HEK293 (cell line): Measurements from ENCODE around the gene TCEA3.

Experiments
- EGR2 ChIP-seq: fragments of 450-650 bp; formaldehyde crosslinking; IDR thresholded peaks from 2 replicates; pipeline ENCODE4 v1.5.1; 2016; ENCODE audit warnings: low read depth, missing biosample characterization, missing genetic modification characterization
- HOXC10 ChIP-seq: sonication (generic); formaldehyde crosslinking; IDR thresholded peaks from 2 replicates; pipeline ENCODE4 v1.8.1; 2023; ENCODE audit warnings: mild to moderate bottlenecking, missing genetic modification reagents
- KLF10 ChIP-seq: fragments of 450-650 bp; IDR thresholded peaks from 2 replicates; pipeline ENCODE4 v1.5.1; 2018; ENCODE audit warnings: missing biosample characterization, mild to moderate bottlenecking, missing genetic modification characterization
- KLF17 ChIP-seq: fragments of 450-650 bp; formaldehyde crosslinking; IDR thresholded peaks from 2 replicates; pipeline ENCODE4 v1.5.1; 2016; ENCODE audit warnings: missing biosample characterization, missing genetic modification characterization
- KLF7 ChIP-seq: fragments of 450-650 bp; formaldehyde crosslinking; IDR thresholded peaks from 2 replicates; pipeline ENCODE4 v1.5.1; 2016; ENCODE audit warnings: missing biosample characterization, missing genetic modification characterization, borderline replicate concordance
- PATZ1 ChIP-seq: fragments of 450-650 bp; formaldehyde crosslinking; IDR thresholded peaks from 2 replicates; pipeline ENCODE4 v1.5.1; 2016; ENCODE audit warnings: missing biosample characterization, missing genetic modification characterization
- SCRT1 ChIP-seq: fragments of 450-650 bp; formaldehyde crosslinking; IDR thresholded peaks from 2 replicates; pipeline ENCODE4 v1.5.1; 2016; ENCODE audit warnings: missing biosample characterization, missing genetic modification characterization, borderline replicate concordance
- SP7 ChIP-seq: fragments of 450-650 bp; formaldehyde crosslinking; IDR thresholded peaks from 2 replicates; pipeline ENCODE4 v1.5.1; 2016; ENCODE audit warnings: missing biosample characterization, missing genetic modification characterization
- WT1 ChIP-seq: fragments of 450-650 bp; formaldehyde crosslinking; IDR thresholded peaks from 2 replicates; pipeline ENCODE4 v1.5.1; 2016; ENCODE audit warnings: missing biosample characterization, missing genetic modification characterization
- YY2 ChIP-seq: fragments of 450-650 bp; formaldehyde crosslinking; IDR thresholded peaks from 2 replicates; pipeline ENCODE4 v1.5.1; 2016; ENCODE audit warnings: missing biosample characterization, missing genetic modification characterization
- ZBTB10 ChIP-seq: fragments of 450-650 bp; formaldehyde crosslinking; IDR thresholded peaks from 2 replicates; pipeline ENCODE4 v1.5.1; 2016; ENCODE audit warnings: missing biosample characterization, missing genetic modification characterization
- ZBTB7A ChIP-seq: fragments of 450-650 bp; formaldehyde crosslinking; IDR thresholded peaks from 2 replicates; pipeline ENCODE4 v1.5.1; 2016; ENCODE audit warnings: low read depth, missing biosample characterization, missing genetic modification characterization
- ZBTB8A ChIP-seq: fragments of 450-650 bp; formaldehyde crosslinking; IDR thresholded peaks from 2 replicates; pipeline ENCODE4 v1.5.1; 2016; ENCODE audit warnings: missing biosample characterization, missing genetic modification characterization
- ZFP37 ChIP-seq: fragments of 450-650 bp; formaldehyde crosslinking; IDR thresholded peaks from 2 replicates; pipeline ENCODE4 v1.5.1; 2016; ENCODE audit warnings: missing biosample characterization, missing genetic modification characterization
- ZNF10 ChIP-seq: fragments of 450-650 bp; formaldehyde crosslinking; IDR thresholded peaks from 2 replicates; pipeline ENCODE4 v1.5.1; 2017; ENCODE audit warnings: missing biosample characterization, missing genetic modification characterization
- ZNF148 ChIP-seq: fragments of 450-650 bp; formaldehyde crosslinking; IDR thresholded peaks from 2 replicates; pipeline ENCODE4 v1.5.0; 2017; ENCODE audit warnings: missing biosample characterization, missing genetic modification characterization, borderline replicate concordance
- ZNF324 ChIP-seq: fragments of 450-650 bp; formaldehyde crosslinking; IDR thresholded peaks from 2 replicates; pipeline ENCODE4 v1.5.1; 2016; ENCODE audit warnings: missing biosample characterization, missing genetic modification characterization
- ZNF398 ChIP-seq: fragments of 450-650 bp; formaldehyde crosslinking; IDR thresholded peaks from 2 replicates; pipeline ENCODE4 v1.5.1; 2017; ENCODE audit warnings: missing biosample characterization, missing genetic modification characterization
- ZNF501 ChIP-seq: fragments of 450-650 bp; formaldehyde crosslinking; IDR thresholded peaks from 2 replicates; pipeline ENCODE4 v1.5.1; 2016; ENCODE audit warnings: missing biosample characterization, missing genetic modification characterization
- ZNF692 ChIP-seq: fragments of 450-650 bp; formaldehyde crosslinking; IDR thresholded peaks from 2 replicates; pipeline ENCODE4 v1.5.1; 2016; ENCODE audit warnings: missing biosample characterization, missing genetic modification characterization
- ZSCAN18 ChIP-seq: fragments of 450-650 bp; formaldehyde crosslinking; IDR thresholded peaks from 2 replicates; pipeline ENCODE4 v1.5.1; 2016; ENCODE audit warnings: missing biosample characterization, missing genetic modification characterization
- ZSCAN23 ChIP-seq: fragments of 450-650 bp; formaldehyde crosslinking; IDR thresholded peaks from 2 replicates; pipeline ENCODE4 v1.5.1; 2016; ENCODE audit warnings: missing biosample characterization, missing genetic modification characterization
- ZSCAN5A ChIP-seq: fragments of 450-650 bp; formaldehyde crosslinking; IDR thresholded peaks from 2 replicates; pipeline ENCODE4 v1.5.1; 2016; ENCODE audit warnings: missing biosample characterization, missing genetic modification characterization

The TCEA3 gene

GRCh38 chr1:23368562-23369334, 55.8 kb downstream of the TCEA3 start (continued):
- peak; percentile 96 for TF ChIP-seq PATZ1 (tag by site-specific recombination)
- peak; percentile 42 for TF ChIP-seq ZNF398 (tag by site-specific recombination)
- TF ChIP-seq ZNF148 (tag by site-specific recombination), result no peak
- TF ChIP-seq KLF17, result peak; percentile 61; the same call in 1 of the 2 replicates
- TF ChIP-seq KLF7 (tag by site-specific recombination), result peak; percentile 19; the same call in 1 of the 2 replicates
- peak; percentile 64; the same call in 1 of the 2 replicates for TF ChIP-seq ZNF692 (tag by site-specific recombination)
- TF ChIP-seq ZSCAN18 (tag by site-specific recombination), result no peak
- TF ChIP-seq ZBTB8A (tag by site-specific recombination), result peak; percentile 97
- peak; percentile 55; the same call in 1 of the 2 replicates for TF ChIP-seq KLF10
- 0 out of 2 replicates have a peak, but pooled peaks have one; percentile 29 for TF ChIP-seq YY2 (tag by site-specific recombination)
- 0 out of 2 replicates have a peak, but pooled peaks have one; percentile 7 for TF ChIP-seq ZNF10 (tag by site-specific recombination)
- TF ChIP-seq ZBTB7A (tag by site-specific recombination), result 0 out of 2 replicates have a peak, but pooled peaks have one; percentile 58
- TF ChIP-seq ZNF324 (tag by site-specific recombination), result peak; percentile 44
- peak; percentile 81 for TF ChIP-seq SP7 (tag by site-specific recombination)
- peak; percentile 84 for TF ChIP-seq EGR2 (tag by site-specific recombination)
- 0 out of 2 replicates have a peak, but pooled peaks have one; percentile 21 for TF ChIP-seq ZSCAN23 (tag by site-specific recombination)
- TF ChIP-seq ZBTB10, result peak; percentile 55
- TF ChIP-seq HOXC10 (CRISPR knock-in tag), result peak; percentile 18; the same call in 1 of the 2 replicates
- TF ChIP-seq WT1 (tag by site-specific recombination), result peak; percentile 51
- no peak for TF ChIP-seq SCRT1 (tag by site-specific recombination)
- TF ChIP-seq ZNF501 (tag by site-specific recombination), result peak; percentile 46; the same call in 1 of the 2 replicates
- peak; percentile 89 for TF ChIP-seq ZFP37
- 0 out of 2 replicates have a peak, but pooled peaks have one; percentile 18 for TF ChIP-seq ZSCAN5A (tag by site-specific recombination)
